Measurements from ENCODE around the gene LRRC74A. TPM values are rescaled to one million over a fixed set of nuclear protein-coding genes. Genes with fewer than 3 reads are reported as not detected.

The LRRC74A gene
- polyA plus RNA-seq (2011; rRNA removed), result not detected in 2 replicates
- polyA minus RNA-seq (2011; rRNA and poly(A)+ RNA removed), result not detected in 2 replicates

DNA sequence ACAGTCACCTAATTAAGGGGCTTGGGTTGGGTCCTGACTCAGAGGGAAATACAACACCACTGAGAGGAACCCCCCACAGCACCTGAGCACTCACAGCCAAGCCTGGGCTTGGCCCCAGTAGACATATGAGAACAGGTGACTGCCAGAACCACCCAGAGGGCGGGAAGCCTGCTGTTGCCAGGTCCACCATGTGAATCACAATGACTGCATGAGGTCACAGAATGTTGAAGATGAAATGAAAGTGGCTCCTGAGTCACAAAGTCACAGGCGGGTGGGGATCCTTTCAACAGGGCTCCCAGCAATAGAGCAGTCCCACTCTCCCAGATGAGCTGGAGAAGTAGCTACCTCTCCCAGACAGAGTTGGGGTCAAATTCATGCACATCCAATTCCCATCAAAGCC lies at the start of gene LRRC74A:
TSS of gene LRRC74A (plus strand) at position 287 of the 400 bp plus-strand sequence. CDS start 290 bp downstream, outside the sequence.
- TF ChIP-seq, protein P1, sequence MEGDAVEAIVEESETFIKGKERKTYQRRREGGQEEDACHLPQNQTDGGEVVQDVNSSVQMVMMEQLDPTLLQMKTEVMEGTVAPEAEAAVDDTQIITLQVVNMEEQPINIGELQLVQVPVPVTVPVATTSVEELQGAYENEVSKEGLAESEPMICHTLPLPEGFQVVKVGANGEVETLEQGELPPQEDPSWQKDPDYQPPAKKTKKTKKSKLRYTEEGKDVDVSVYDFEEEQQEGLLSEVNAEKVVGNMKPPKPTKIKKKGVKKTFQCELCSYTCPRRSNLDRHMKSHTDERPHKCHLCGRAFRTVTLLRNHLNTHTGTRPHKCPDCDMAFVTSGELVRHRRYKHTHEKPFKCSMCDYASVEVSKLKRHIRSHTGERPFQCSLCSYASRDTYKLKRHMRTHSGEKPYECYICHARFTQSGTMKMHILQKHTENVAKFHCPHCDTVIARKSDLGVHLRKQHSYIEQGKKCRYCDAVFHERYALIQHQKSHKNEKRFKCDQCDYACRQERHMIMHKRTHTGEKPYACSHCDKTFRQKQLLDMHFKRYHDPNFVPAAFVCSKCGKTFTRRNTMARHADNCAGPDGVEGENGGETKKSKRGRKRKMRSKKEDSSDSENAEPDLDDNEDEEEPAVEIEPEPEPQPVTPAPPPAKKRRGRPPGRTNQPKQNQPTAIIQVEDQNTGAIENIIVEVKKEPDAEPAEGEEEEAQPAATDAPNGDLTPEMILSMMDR (IDR thresholded peaks at IDR 0.05; ENCODE audit: low read depth, low read length), result no peak
- Histone ChIP-seq H3K4me3 (ENCODE audit: low read depth, low read length) (no peak within 1 kb of the TSS), H3K27me3 (ENCODE audit: control insufficient read depth, insufficient read depth, low read length) (peaks cover 22% of the 10 kb centered on the region), H3K9me3 (ENCODE audit: control insufficient read depth, insufficient read depth, low read length) (no peaks in the 10 kb centered on the region), H3K27ac (ENCODE audit: low read depth, low read length) (no peak within 1 kb of the TSS)
- DNase-seq (ENCODE audit: low read depth, low spot score), result no peak
- POLR2A ChIA-PET, result no interaction called here
- CTCF ChIA-PET, result no interaction called here

DNA sequence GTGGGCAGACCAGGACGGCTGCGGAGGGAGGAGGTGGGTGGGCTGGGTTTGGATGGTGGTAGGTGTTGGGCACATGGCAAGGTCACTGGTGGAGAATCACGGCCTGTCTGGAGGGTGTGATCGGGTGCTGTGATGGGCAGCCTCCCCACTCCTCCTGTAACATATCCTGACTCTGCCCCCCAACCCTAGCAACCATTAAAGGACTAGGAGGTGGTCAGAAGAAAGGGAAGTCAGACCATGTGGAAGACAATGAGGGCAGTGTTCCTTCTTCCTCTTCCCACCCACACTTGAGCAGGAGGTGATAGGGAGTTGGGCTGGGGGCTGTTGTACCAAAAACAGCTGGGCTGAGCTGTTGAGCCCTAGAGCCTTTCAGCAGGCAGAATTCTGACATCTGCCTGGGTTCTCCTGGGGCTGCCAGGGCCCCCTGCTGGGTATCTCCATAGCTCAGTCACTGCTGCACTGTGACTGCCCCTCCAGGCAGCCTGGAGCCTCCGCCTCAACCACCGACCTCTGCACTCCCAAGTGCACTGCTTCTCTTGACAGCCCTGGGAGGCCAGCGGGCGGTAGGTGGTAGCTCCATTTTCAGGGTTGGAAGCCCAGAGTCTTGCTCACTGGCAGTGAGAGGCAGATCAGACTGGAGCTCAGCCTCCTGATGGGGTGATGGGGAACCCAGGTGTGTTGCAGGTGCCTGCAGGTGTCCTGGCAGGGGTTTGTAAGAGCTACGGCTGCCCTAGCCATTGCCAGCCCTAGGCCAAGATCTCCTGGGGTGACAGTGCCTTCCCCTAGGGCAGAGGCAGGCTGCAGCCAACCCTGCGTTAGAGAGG lies 49.6 kb upstream of the LRRC74A start:
- CTCF ChIA-PET, result interaction anchor here (1.9 to 2.2 kb wide), 2 partner anchors 8 to 67 kb away, joined by 10 to 16 read pairs; no protein-coding TSS in a partner anchor
- peaks cover 5% of the 10 kb centered on the region; the same call in 1 of the 2 replicates for H3K9me3 ChIP-seq (ENCODE audit: control insufficient read depth, insufficient read depth, low read length)
- no peak overlapping the region for H3K27ac ChIP-seq (ENCODE audit: low read depth, low read length)
- H3K4me3 ChIP-seq (ENCODE audit: low read depth, low read length), result no peak overlapping the region
- TF ChIP-seq, protein P1 (IDR thresholded peaks at IDR 0.05; ENCODE audit: low read depth, low read length), result no peak
- no peaks in the 10 kb centered on the region for H3K27me3 ChIP-seq (ENCODE audit: control insufficient read depth, insufficient read depth, low read length)
- POLR2A ChIA-PET, result interaction anchor here (0.6 kb wide), 1 partner anchor 34 kb away, joined by 4 read pairs; no protein-coding TSS in a partner anchor
- no peak for DNase-seq (ENCODE audit: low read depth, low spot score)

DNA sequence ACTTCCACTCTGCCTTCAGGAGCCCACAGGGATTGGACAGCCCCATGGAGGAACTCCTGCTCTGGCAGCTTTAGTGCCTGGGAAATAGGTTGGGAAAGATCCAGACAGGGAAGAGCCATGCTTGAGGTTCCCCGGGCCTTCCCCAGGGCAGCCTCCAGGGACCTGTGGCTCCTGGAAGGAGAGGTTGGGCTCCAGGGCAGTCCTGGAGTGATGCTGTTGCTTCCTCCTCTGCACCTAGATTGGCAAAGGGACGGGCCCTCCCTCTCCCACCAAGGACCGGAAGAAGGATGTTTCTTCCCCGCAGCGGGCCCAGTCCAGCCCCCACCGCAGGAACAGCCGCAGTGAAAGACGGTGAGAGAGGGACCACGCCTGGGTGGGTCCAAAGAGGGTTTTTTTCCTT lies 48.5 kb upstream of the LRRC74A start:
- POLR2A ChIA-PET, result no interaction called here
- Histone ChIP-seq H3K27ac (ENCODE audit: low read depth, low read length) (no peak overlapping the region), H3K9me3 (ENCODE audit: control insufficient read depth, insufficient read depth, low read length) (peaks cover 5% of the 10 kb centered on the region; the same call in 1 of the 2 replicates), H3K27me3 (ENCODE audit: control insufficient read depth, insufficient read depth, low read length) (no peaks in the 10 kb centered on the region), H3K4me3 (ENCODE audit: low read depth, low read length) (no peak overlapping the region)
- DNase-seq (ENCODE audit: low read depth, low spot score), result no peak
- TF ChIP-seq, protein P1 (IDR thresholded peaks at IDR 0.05; ENCODE audit: low read depth, low read length), result no peak
- CTCF ChIA-PET, result no interaction called here

DNA sequence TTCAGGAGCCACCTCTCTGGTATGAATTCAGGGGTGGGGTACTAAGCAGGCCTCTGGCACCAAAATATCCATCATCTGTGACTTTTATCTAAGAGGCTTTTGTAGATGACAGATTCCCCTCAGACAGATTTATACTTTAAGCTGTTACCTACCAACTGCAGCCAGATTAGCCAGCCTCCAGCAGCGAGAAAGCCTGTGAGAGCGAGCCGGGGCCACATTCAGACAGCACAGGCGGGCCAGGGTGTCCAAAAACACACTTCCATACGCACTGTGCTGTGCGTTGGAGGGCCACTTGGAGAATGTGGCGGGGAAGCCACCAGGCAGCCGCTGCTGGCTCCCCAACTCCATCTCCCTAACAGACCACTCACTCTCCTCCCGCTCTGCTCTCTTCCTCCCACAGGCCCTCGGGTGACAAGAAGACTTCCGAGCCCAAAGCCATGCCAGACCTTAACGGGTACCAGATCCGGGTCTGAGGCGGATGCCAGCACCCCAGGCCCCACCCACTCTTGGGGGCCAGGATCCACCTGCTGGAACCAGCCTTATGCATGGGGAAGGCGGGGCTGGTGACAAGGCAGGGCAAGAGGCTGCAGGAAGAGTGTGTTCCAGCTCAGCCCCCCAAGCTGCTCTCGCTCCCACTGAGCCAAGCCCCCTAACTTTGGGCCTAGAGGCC lies 47.5 kb upstream of the LRRC74A start:
- no peak overlapping the region for H3K27ac ChIP-seq (ENCODE audit: low read depth, low read length)
- no peak overlapping the region for H3K4me3 ChIP-seq (ENCODE audit: low read depth, low read length)
- CTCF ChIA-PET, result no interaction called here
- POLR2A ChIA-PET, result no interaction called here
- H3K27me3 ChIP-seq (ENCODE audit: control insufficient read depth, insufficient read depth, low read length), result no peaks in the 10 kb centered on the region
- H3K9me3 ChIP-seq (ENCODE audit: control insufficient read depth, insufficient read depth, low read length), result peaks cover 5% of the 10 kb centered on the region; the same call in 1 of the 2 replicates
- TF ChIP-seq, protein P1 (IDR thresholded peaks at IDR 0.05; ENCODE audit: low read depth, low read length), result no peak
- DNase-seq (ENCODE audit: low read depth, low spot score), result no peak

Data from AG04450 (cell line).